ENCODE data around the gene TIMM9. TPM values are rescaled to one million over a fixed set of nuclear protein-coding genes. Genes with fewer than 3 reads are reported as not detected.

TIMM9 gene
- total and polyA plus RNA-seq, 3 donors from 2014 or later = 33.8 to 56.9 (median 37.0) TPM

DNA sequence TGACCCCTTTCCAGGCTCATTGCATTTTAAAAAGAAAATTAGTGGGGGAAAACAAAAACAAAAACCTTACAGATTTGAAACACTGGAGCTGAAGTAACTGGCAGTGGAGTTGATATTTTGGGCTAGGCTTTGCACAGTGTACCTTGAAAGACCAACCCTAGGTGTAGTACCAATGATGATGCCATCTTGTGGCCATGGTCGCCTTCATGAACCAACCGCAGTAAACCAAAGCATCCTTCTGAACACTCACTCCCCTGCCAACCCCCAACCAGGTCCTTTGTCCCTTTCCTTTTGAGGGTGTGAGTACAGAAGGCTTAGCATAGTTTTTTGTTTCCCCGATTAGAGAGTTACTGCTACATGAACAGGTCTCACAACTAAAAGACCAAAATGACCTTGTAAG is 25.7 kb downstream of the TIMM9 start:
- TF ChIP-seq CTCF (IDR thresholded peaks at IDR 0.05) = no peak
- TF ChIP-seq POLR2A (IDR thresholded peaks at IDR 0.05) = no peak
- no peaks in the 10 kb centered on the region for H3K36me3 ChIP-seq (ENCODE audit: low read depth, missing control alignments)
- no peaks in the 10 kb centered on the region for H3K9me3 ChIP-seq
- H3K4me3 ChIP-seq = no peak overlapping the region
- no peak for DNase-seq
- H3K4me1 ChIP-seq = peaks cover 4% of the 10 kb centered on the region
- WGBS, 2 donors = 84 to 91% methylated on average over 3 of the region's 3 CpGs
- no peaks in the 10 kb centered on the region for H3K27me3 ChIP-seq
- intact Hi-C loops (cut with DNase I; ENCODE audit: low total_unique reads) = no loop called here
- H3K27ac ChIP-seq = no peak overlapping the region

GRCh38 chr14:58398895-58399294 is 28.4 kb downstream of the TIMM9 start:
- peaks cover 9% of the 10 kb centered on the region for H3K4me1 ChIP-seq

DNA sequence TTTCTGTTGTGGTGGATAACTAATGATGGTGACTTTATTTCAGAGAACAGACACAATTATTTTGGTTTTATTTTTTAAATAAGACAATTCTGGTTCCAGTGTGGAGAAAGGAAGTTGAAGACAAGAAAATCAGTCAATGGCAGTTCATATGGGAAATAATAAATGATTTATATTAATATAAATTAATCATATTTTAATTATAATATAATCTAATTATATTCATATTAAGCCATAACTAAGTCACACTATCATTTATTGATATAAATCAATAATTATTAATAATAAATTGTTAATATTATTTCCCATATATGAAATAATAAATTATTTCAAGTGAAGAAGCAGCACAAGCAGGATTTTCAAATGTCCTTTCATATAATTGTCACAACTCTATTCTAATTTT is 28.8 kb downstream of the TIMM9 start:
- H3K4me1 ChIP-seq = peaks cover 9% of the 10 kb centered on the region
- no peaks in the 10 kb centered on the region for H3K27me3 ChIP-seq
- intact Hi-C loops (cut with DNase I; ENCODE audit: low total_unique reads) = no loop called here
- H3K4me3 ChIP-seq = no peak overlapping the region
- no peak overlapping the region for H3K27ac ChIP-seq
- TF ChIP-seq CTCF (IDR thresholded peaks at IDR 0.05) (no peak), POLR2A (IDR thresholded peaks at IDR 0.05) (no peak)
- no peaks in the 10 kb centered on the region for H3K36me3 ChIP-seq (ENCODE audit: low read depth, missing control alignments)
- H3K9me3 ChIP-seq = no peaks in the 10 kb centered on the region
- no peak for DNase-seq

More at GRCh38 chr14:58398895-58399294, 28.4 kb downstream of the TIMM9 start:
- no peak for TF ChIP-seq POLR2A (IDR thresholded peaks at IDR 0.05)
- no peak for TF ChIP-seq CTCF (IDR thresholded peaks at IDR 0.05)
- no peaks in the 10 kb centered on the region for H3K36me3 ChIP-seq (ENCODE audit: low read depth, missing control alignments)
- intact Hi-C loops (cut with DNase I; ENCODE audit: low total_unique reads) = no loop called here
- no peak overlapping the region for H3K4me3 ChIP-seq
- WGBS, 2 donors = 76 to 94% methylated on average over 3 of the region's 3 CpGs
- DNase-seq = no peak
- no peaks in the 10 kb centered on the region for H3K27me3 ChIP-seq
- H3K27ac ChIP-seq = no peak overlapping the region
- H3K9me3 ChIP-seq = no peaks in the 10 kb centered on the region

- no peak overlapping the region for H3K4me3 ChIP-seq
- no peak for DNase-seq
- no peaks in the 10 kb centered on the region for H3K27me3 ChIP-seq
- H3K9me3 ChIP-seq = no peaks in the 10 kb centered on the region
- 73 to 79% methylated on average over 6 of the region's 6 CpGs for WGBS, 2 donors
- no peaks in the 10 kb centered on the region for H3K36me3 ChIP-seq (ENCODE audit: low read depth, missing control alignments)
- H3K4me1 ChIP-seq = peaks cover 9% of the 10 kb centered on the region
- no peak overlapping the region for H3K27ac ChIP-seq
- no peak for TF ChIP-seq CTCF (IDR thresholded peaks at IDR 0.05)
- TF ChIP-seq POLR2A (IDR thresholded peaks at IDR 0.05) = no peak
- intact Hi-C loops (cut with DNase I; ENCODE audit: low total_unique reads) = no loop called here
Observed at GRCh38 chr14:58397156-58397555, 30.2 kb downstream of the TIMM9 start.

All from testis (tissue), 3 donors.